Effector memory CD8-positive, alpha-beta T cell (primary cell): ENCODE measurements around the gene VSNL1.

Experiments
- ATAC-seq: fragments of 150-1000 bp; cut with Tn5 transposase; replicated peaks from 2 replicates; pipeline ENCODE4 v1.10.0; 2021; ENCODE audit warnings: mild to moderate bottlenecking, moderate library complexity
- DNase-seq, 3 experiments: peaks; one replicate each; pipeline ENCODE4 v3.0.0; 2021
- H3K27ac Mint-ChIP-seq, 2 donors: one replicate each; pipeline ENCODE4 v1.8.0; 2022; ENCODE audit warnings: mild to moderate bottlenecking in 2 of 2, mixed read lengths in 2 of 2, moderate library complexity in 2 of 2
- H3K27me3 Mint-ChIP-seq, 2 donors: one replicate each; pipeline ENCODE4 v1.8.0; 2022; ENCODE audit warnings: mixed read lengths in 2 of 2
- H3K36me3 Mint-ChIP-seq: one replicate; pipeline ENCODE4 v1.8.0; 2022; ENCODE audit warnings: mild to moderate bottlenecking, moderate library complexity, mixed read lengths; ENCODE audit not compliant: insufficient read depth
- H3K4me1 Mint-ChIP-seq, 2 donors: one replicate each; pipeline ENCODE4 v1.8.0; 2022; ENCODE audit warnings: low read depth in 2 of 2, mixed read lengths in 2 of 2
- H3K4me3 Mint-ChIP-seq, 2 donors: one replicate each; pipeline ENCODE4 v1.8.0; 2022; ENCODE audit warnings: mild to moderate bottlenecking in 2 of 2, mixed read lengths in 2 of 2, moderate library complexity in 2 of 2
- H3K9me3 Mint-ChIP-seq, 2 donors: one replicate each; pipeline ENCODE4 v1.8.0; 2022; ENCODE audit warnings: mixed read lengths in 2 of 2

VSNL1 gene

GRCh38 chr2:17637131-17637906, 96.8 kb downstream of the VSNL1 start:
- no peaks in the 10 kb centered on the region for H3K36me3 Mint-ChIP-seq
- ATAC-seq (no peak), DNase-seq (no peak)
- peaks cover 0 to 6% of the 10 kb centered on the region in 2 donors for H3K9me3 Mint-ChIP-seq
- peaks cover 4 to 22% of the 10 kb centered on the region in 2 donors for H3K27me3 Mint-ChIP-seq
- H3K4me1 Mint-ChIP-seq: no peaks in the 10 kb centered on the region
- H3K4me3 Mint-ChIP-seq: no peak overlapping the region
- H3K27ac Mint-ChIP-seq: no peak overlapping the region

GRCh38 chr2:17638196-17638743, 97.8 kb downstream of the VSNL1 start:
- Mint-ChIP-seq H3K9me3 (peaks cover 0 to 6% of the 10 kb centered on the region in 2 donors), H3K27ac (no peak overlapping the region), H3K4me3 (no peak overlapping the region), H3K27me3 (peaks cover 4 to 22% of the 10 kb centered on the region in 2 donors), H3K36me3 (no peaks in the 10 kb centered on the region), H3K4me1 (no peaks in the 10 kb centered on the region)
- DNase-seq (no peak), ATAC-seq (no peak)

- ATAC-seq (no peak), DNase-seq (no peak)
- no peak overlapping the region for H3K4me3 Mint-ChIP-seq
- no peaks in the 10 kb centered on the region for H3K4me1 Mint-ChIP-seq
- no peaks in the 10 kb centered on the region for H3K36me3 Mint-ChIP-seq
- H3K27ac Mint-ChIP-seq: no peak overlapping the region
- no peaks in the 10 kb centered on the region for H3K9me3 Mint-ChIP-seq
- H3K27me3 Mint-ChIP-seq: peaks cover 0 to 15% of the 10 kb centered on the region in 2 donors
Measured at GRCh38 chr2:17640406-17640805, 99.9 kb downstream of the VSNL1 start.

GRCh38 chr2:17643031-17643615, 102.6 kb downstream of the VSNL1 start:
- H3K36me3 Mint-ChIP-seq: no peaks in the 10 kb centered on the region
- H3K9me3 Mint-ChIP-seq: no peaks in the 10 kb centered on the region
- DNase-seq (no peak), ATAC-seq (no peak)
- H3K4me1 Mint-ChIP-seq: no peaks in the 10 kb centered on the region
- H3K4me3 Mint-ChIP-seq: no peak overlapping the region
- no peak overlapping the region for H3K27ac Mint-ChIP-seq
- peaks cover 0 to under 1% of the 10 kb centered on the region in 2 donors for H3K27me3 Mint-ChIP-seq

GRCh38 chr2:17644997-17645720, 104.7 kb downstream of the VSNL1 start:
- no peak for ATAC-seq
- no peak for DNase-seq
- Mint-ChIP-seq H3K9me3 (no peaks in the 10 kb centered on the region), H3K36me3 (no peaks in the 10 kb centered on the region), H3K27ac (no peak overlapping the region), H3K4me3 (no peak overlapping the region), H3K4me1 (no peaks in the 10 kb centered on the region), H3K27me3 (no peaks in the 10 kb centered on the region)

GRCh38 chr2:17646081-17646554, 105.6 kb downstream of the VSNL1 start:
- Mint-ChIP-seq H3K36me3 (no peaks in the 10 kb centered on the region), H3K9me3 (no peaks in the 10 kb centered on the region), H3K4me1 (no peaks in the 10 kb centered on the region), H3K4me3 (no peak overlapping the region), H3K27me3 (no peaks in the 10 kb centered on the region), H3K27ac (no peak overlapping the region)
- DNase-seq (peak; percentile 19 to 24 (median 20)), ATAC-seq (peak; percentile 65)

- Mint-ChIP-seq H3K4me3 (no peak overlapping the region), H3K9me3 (no peaks in the 10 kb centered on the region), H3K27ac (no peak overlapping the region), H3K36me3 (no peaks in the 10 kb centered on the region), H3K27me3 (no peaks in the 10 kb centered on the region), H3K4me1 (no peaks in the 10 kb centered on the region)
- DNase-seq (no peak), ATAC-seq (no peak)
Measured at GRCh38 chr2:17646838-17647701, 106.6 kb downstream of the VSNL1 start.

GRCh38 chr2:17648581-17648980, 108.1 kb downstream of the VSNL1 start:
- no peak for ATAC-seq
- Mint-ChIP-seq H3K27me3 (no peaks in the 10 kb centered on the region), H3K4me3 (no peak overlapping the region), H3K36me3 (no peaks in the 10 kb centered on the region), H3K4me1 (no peaks in the 10 kb centered on the region), H3K9me3 (no peaks in the 10 kb centered on the region), H3K27ac (no peak overlapping the region)
- DNase-seq: no peak

- Mint-ChIP-seq H3K4me1 (no peaks in the 10 kb centered on the region), H3K9me3 (no peaks in the 10 kb centered on the region), H3K27me3 (no peaks in the 10 kb centered on the region), H3K27ac (no peak overlapping the region), H3K4me3 (no peak overlapping the region), H3K36me3 (no peaks in the 10 kb centered on the region)
- DNase-seq (no peak), ATAC-seq (no peak)
Measured at GRCh38 chr2:17649026-17649425, 108.5 kb downstream of the VSNL1 start.

- Mint-ChIP-seq H3K4me3 (no peak overlapping the region), H3K27me3 (no peaks in the 10 kb centered on the region), H3K9me3 (no peaks in the 10 kb centered on the region), H3K4me1 (no peaks in the 10 kb centered on the region), H3K27ac (no peak overlapping the region), H3K36me3 (no peaks in the 10 kb centered on the region)
- ATAC-seq (no peak), DNase-seq (no peak)
Measured at GRCh38 chr2:17652681-17653394, 112.3 kb downstream of the VSNL1 start.

GRCh38 chr2:17657759-17658158, 117.3 kb downstream of the VSNL1 start:
- Mint-ChIP-seq H3K4me1 (no peaks in the 10 kb centered on the region), H3K4me3 (no peak overlapping the region), H3K27me3 (no peaks in the 10 kb centered on the region), H3K36me3 (peaks cover 2% of the 10 kb centered on the region), H3K27ac (no peak overlapping the region), H3K9me3 (no peaks in the 10 kb centered on the region)
- no peak for ATAC-seq
- no peak for DNase-seq

GRCh38 chr2:17658251-17658843, 117.9 kb downstream of the VSNL1 start:
- Mint-ChIP-seq H3K4me1 (no peaks in the 10 kb centered on the region), H3K9me3 (no peaks in the 10 kb centered on the region), H3K36me3 (peaks cover 5% of the 10 kb centered on the region), H3K27ac (no peak overlapping the region), H3K27me3 (no peaks in the 10 kb centered on the region), H3K4me3 (no peak overlapping the region)
- ATAC-seq (no peak), DNase-seq (no peak)
